ENCODE measurements around the gene PPP2R5D.

PPP2R5D gene

GRCh38 chr6:43060034-43060754 lies 75.8 kb downstream of the PPP2R5D start:
- no peak for DNase-seq

GRCh38 chr6:43060755-43061633 lies 76.6 kb downstream of the PPP2R5D start:
- DNase-seq = no peak

GRCh38 chr6:43061861-43062260 lies 77.5 kb downstream of the PPP2R5D start:
- DNase-seq = no peak

Data from CD4-positive, alpha-beta T cell treated with Interleukin-4 for 4 hours (primary cell).